Measurements from ENCODE around the gene GFRA1.

Gene GFRA1

GRCh38 chr10:116260599-116260998 is 12.4 kb downstream of the GFRA1 start:
- DNase-seq, result no peak
- H3K4me3 Mint-ChIP-seq, result no peak overlapping the region
- CTCF ChIA-PET, result interaction anchor here (0.6 kb wide), 1 partner anchor 353 kb away, joined by 3 read pairs; no protein-coding TSS in a partner anchor

DNA sequence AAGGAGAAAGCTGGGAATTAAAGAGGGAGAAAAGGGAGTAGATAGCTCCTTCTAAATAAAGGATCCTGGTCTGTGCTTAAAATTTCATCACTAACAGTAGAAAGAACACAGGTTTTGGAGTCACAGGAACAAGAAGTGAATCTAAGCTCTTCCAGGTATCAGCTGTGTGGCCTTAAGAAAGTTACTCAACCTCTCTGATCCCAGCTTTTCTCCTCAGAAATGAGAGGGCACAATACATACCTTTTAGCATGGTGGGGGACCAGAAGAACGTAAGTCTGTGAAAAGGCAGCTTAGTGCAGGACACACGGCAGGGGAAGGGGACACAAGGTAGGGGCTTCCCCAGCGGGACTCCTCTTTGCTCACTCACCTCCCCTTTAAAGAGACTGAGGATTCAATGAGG is 13.4 kb downstream of the GFRA1 start:
- CTCF ChIA-PET, result no interaction called here
- Mint-ChIP-seq H3K4me3 (no peak overlapping the region), H3K27me3 (no peaks in the 10 kb centered on the region), H3K36me3 (no peaks in the 10 kb centered on the region), H3K4me1 (no peaks in the 10 kb centered on the region), H3K27ac (no peak overlapping the region), H3K9me3 (peaks cover 2% of the 10 kb centered on the region)
- no peak for DNase-seq

More at GRCh38 chr10:116260599-116260998, 12.4 kb downstream of the GFRA1 start:
- no peaks in the 10 kb centered on the region for H3K27me3 Mint-ChIP-seq
- H3K9me3 Mint-ChIP-seq, result peaks cover 2% of the 10 kb centered on the region
- H3K27ac Mint-ChIP-seq, result no peak overlapping the region
- no peaks in the 10 kb centered on the region for H3K4me1 Mint-ChIP-seq
- no peaks in the 10 kb centered on the region for H3K36me3 Mint-ChIP-seq

- CTCF ChIA-PET, result no interaction called here
- no peaks in the 10 kb centered on the region for H3K36me3 Mint-ChIP-seq
- no peaks in the 10 kb centered on the region for H3K27me3 Mint-ChIP-seq
- no peaks in the 10 kb centered on the region for H3K4me1 Mint-ChIP-seq
- H3K4me3 Mint-ChIP-seq, result no peak overlapping the region
- H3K27ac Mint-ChIP-seq, result no peak overlapping the region
- H3K9me3 Mint-ChIP-seq, result peaks cover 2% of the 10 kb centered on the region
- no peak for DNase-seq
These were observed 15.2 kb downstream of the GFRA1 start for GRCh38 chr10:116257785-116258184.

GRCh38 chr10:116256752-116257259 is 16.2 kb downstream of the GFRA1 start:
- H3K36me3 Mint-ChIP-seq, result no peaks in the 10 kb centered on the region
- CTCF ChIA-PET, result no interaction called here
- H3K27me3 Mint-ChIP-seq, result no peaks in the 10 kb centered on the region
- DNase-seq, result no peak
- H3K4me3 Mint-ChIP-seq, result no peak overlapping the region
- H3K4me1 Mint-ChIP-seq, result no peaks in the 10 kb centered on the region
- H3K27ac Mint-ChIP-seq, result no peak overlapping the region
- peaks cover 2% of the 10 kb centered on the region for H3K9me3 Mint-ChIP-seq

- Mint-ChIP-seq H3K4me3 (no peak overlapping the region), H3K27ac (no peak overlapping the region), H3K27me3 (no peaks in the 10 kb centered on the region), H3K9me3 (peaks cover 3% of the 10 kb centered on the region), H3K4me1 (no peaks in the 10 kb centered on the region), H3K36me3 (no peaks in the 10 kb centered on the region)
- DNase-seq, result no peak
- CTCF ChIA-PET, result no interaction called here
These were observed 16.9 kb downstream of the GFRA1 start for GRCh38 chr10:116255886-116256751.

GRCh38 chr10:116254422-116255155 is 18.4 kb downstream of the GFRA1 start:
- CTCF ChIA-PET, result no interaction called here
- H3K27ac Mint-ChIP-seq, result no peak overlapping the region
- H3K36me3 Mint-ChIP-seq, result no peaks in the 10 kb centered on the region
- no peak for DNase-seq
- no peaks in the 10 kb centered on the region for H3K27me3 Mint-ChIP-seq
- peaks cover 7% of the 10 kb centered on the region for H3K9me3 Mint-ChIP-seq
- H3K4me3 Mint-ChIP-seq, result no peak overlapping the region
- no peaks in the 10 kb centered on the region for H3K4me1 Mint-ChIP-seq

DNA sequence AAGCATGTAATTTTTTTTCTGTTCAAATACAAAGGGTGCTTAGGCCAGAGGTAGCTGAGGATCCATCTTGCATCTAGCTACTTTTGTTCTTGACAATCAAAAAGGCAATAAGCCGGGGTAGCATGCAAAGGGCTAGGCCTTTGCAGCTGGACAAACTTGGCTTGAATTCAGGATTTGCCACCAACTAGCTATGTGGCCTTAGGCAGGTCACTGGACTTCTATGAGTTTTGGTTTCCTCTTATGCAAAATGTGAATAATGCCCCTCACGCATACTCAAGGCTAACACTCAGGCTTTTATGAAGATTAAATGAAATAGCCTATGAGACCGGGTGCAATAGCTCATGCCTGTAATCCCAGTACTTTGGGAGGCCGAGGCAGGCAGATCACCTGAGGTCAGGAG is 19.3 kb downstream of the GFRA1 start:
- peaks cover 7% of the 10 kb centered on the region for H3K9me3 Mint-ChIP-seq
- CTCF ChIA-PET, result no interaction called here
- no peaks in the 10 kb centered on the region for H3K4me1 Mint-ChIP-seq
- H3K36me3 Mint-ChIP-seq, result no peaks in the 10 kb centered on the region
- no peak for DNase-seq
- H3K4me3 Mint-ChIP-seq, result no peak overlapping the region
- no peak overlapping the region for H3K27ac Mint-ChIP-seq
- no peaks in the 10 kb centered on the region for H3K27me3 Mint-ChIP-seq

DNA sequence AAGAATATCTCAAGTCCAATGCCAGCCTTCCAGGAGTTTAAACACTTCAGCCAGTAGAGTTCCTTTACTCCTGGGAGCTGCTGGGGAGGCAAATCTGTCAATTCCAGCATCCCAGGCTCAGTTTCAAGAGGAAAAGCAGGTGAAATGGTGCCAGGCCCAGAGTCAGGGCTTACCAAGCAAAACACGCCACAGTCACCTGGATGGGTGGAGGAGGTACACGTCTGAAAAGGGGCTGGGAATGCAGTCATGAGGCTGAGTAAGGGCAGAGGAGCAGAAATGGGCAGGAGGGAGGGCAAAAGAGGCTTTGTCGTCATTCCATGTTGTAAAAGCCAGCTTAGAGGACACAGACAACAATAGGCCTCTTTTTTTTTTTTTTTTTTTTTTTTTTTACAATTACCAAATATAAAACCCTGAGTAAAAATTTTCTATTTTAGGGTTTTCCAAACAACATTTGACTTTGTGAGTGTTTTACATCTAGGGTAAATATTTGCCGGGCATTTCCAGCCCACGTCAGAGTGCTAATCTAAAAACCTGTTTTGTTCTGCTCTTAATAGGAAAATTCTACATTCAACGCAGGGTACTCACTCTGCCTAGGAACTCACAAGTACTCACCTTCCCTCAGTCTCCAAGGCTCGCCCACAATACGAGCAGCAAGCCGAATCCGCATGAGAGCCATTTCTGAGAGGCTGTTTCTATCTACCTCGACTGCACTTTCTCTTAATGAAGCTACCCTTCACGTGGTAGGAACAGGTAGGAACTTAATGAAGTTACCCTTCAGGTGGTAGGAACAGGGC is 21.2 kb downstream of the GFRA1 start:
- peaks cover 5% of the 10 kb centered on the region for H3K9me3 Mint-ChIP-seq
- H3K27ac Mint-ChIP-seq, result no peak overlapping the region
- H3K36me3 Mint-ChIP-seq, result no peaks in the 10 kb centered on the region
- no peaks in the 10 kb centered on the region for H3K27me3 Mint-ChIP-seq
- no peak overlapping the region for H3K4me3 Mint-ChIP-seq
- no peaks in the 10 kb centered on the region for H3K4me1 Mint-ChIP-seq
- CTCF ChIA-PET, result no interaction called here
- DNase-seq, result no peak

DNA sequence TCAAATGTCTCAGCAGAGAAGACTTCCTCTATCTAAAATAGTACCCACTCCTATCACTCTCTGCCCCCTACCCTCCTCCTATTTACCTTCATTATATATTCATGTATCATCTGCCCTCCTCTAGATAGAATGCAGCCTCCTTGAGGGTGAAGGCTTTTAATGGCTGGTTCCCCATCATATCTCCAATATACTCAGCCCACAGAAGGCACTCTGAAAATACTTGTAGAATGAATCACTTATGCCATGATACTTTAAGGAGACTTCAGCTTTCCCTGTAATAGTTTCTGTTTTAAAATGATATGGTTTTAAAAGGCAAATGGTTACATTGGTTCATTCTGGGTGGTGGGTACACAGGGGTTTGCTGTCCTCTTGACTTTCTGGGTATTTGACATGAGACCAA is 25.3 kb downstream of the GFRA1 start:
- no peak overlapping the region for H3K27ac Mint-ChIP-seq
- H3K27me3 Mint-ChIP-seq, result no peaks in the 10 kb centered on the region
- peaks cover 5% of the 10 kb centered on the region for H3K9me3 Mint-ChIP-seq
- DNase-seq, result no peak
- H3K4me3 Mint-ChIP-seq, result no peak overlapping the region
- CTCF ChIA-PET, result no interaction called here
- no peaks in the 10 kb centered on the region for H3K36me3 Mint-ChIP-seq
- no peaks in the 10 kb centered on the region for H3K4me1 Mint-ChIP-seq

GRCh38 chr10:116246263-116246662 is 26.7 kb downstream of the GFRA1 start:
- H3K4me1 Mint-ChIP-seq, result no peaks in the 10 kb centered on the region
- no peak overlapping the region for H3K27ac Mint-ChIP-seq
- peaks cover 5% of the 10 kb centered on the region for H3K9me3 Mint-ChIP-seq

GRCh38 chr10:116245156-116245555 is 27.9 kb downstream of the GFRA1 start:
- Mint-ChIP-seq H3K4me1 (no peaks in the 10 kb centered on the region), H3K9me3 (peaks cover 2% of the 10 kb centered on the region), H3K27ac (no peak overlapping the region), H3K36me3 (no peaks in the 10 kb centered on the region), H3K27me3 (no peaks in the 10 kb centered on the region), H3K4me3 (no peak overlapping the region)
- CTCF ChIA-PET, result no interaction called here
- DNase-seq, result no peak

More at GRCh38 chr10:116246263-116246662, 26.7 kb downstream of the GFRA1 start:
- no peak for DNase-seq
- no peak overlapping the region for H3K4me3 Mint-ChIP-seq
- H3K36me3 Mint-ChIP-seq, result no peaks in the 10 kb centered on the region
- CTCF ChIA-PET, result no interaction called here
- no peaks in the 10 kb centered on the region for H3K27me3 Mint-ChIP-seq

GRCh38 chr10:116241642-116242410 is 31.2 kb downstream of the GFRA1 start:
- no peaks in the 10 kb centered on the region for H3K4me1 Mint-ChIP-seq
- H3K27me3 Mint-ChIP-seq, result no peaks in the 10 kb centered on the region
- no peak overlapping the region for H3K27ac Mint-ChIP-seq
- no peak overlapping the region for H3K4me3 Mint-ChIP-seq
- H3K36me3 Mint-ChIP-seq, result no peaks in the 10 kb centered on the region
- DNase-seq, result no peak
- no peaks in the 10 kb centered on the region for H3K9me3 Mint-ChIP-seq
- CTCF ChIA-PET, result no interaction called here

- H3K36me3 Mint-ChIP-seq, result no peaks in the 10 kb centered on the region
- CTCF ChIA-PET, result no interaction called here
- no peaks in the 10 kb centered on the region for H3K9me3 Mint-ChIP-seq
These were observed 31.9 kb downstream of the GFRA1 start for GRCh38 chr10:116241085-116241484.

More at GRCh38 chr10:116241085-116241484, 31.9 kb downstream of the GFRA1 start:
- Mint-ChIP-seq H3K27ac (no peak overlapping the region), H3K4me3 (no peak overlapping the region), H3K4me1 (no peaks in the 10 kb centered on the region), H3K27me3 (no peaks in the 10 kb centered on the region)
- DNase-seq, result no peak
